ENCODE data around the gene RARS1. TPM values are rescaled to one million over a fixed set of nuclear protein-coding genes. Genes with fewer than 3 reads are reported as not detected.
"Not testable (repeated sequence)": the region's sequence is repeated elsewhere in the genome, so short reads cannot be mapped to it uniquely, and the experiment has no call there.

The RARS1 gene
- total RNA-seq, 1 donor from 2014 or later, result 139 TPM

- Histone ChIP-seq H3K79me2 (ENCODE audit: insufficient read depth, low read length) (no peaks in the 10 kb centered on the region), H3K27ac (ENCODE audit: low read depth, low read length) (no peak overlapping the region), H3K4me3 (ENCODE audit: insufficient read depth, low read depth, low read length) (no peak overlapping the region), H2AFZ (ENCODE audit: low read depth, low read length) (no peak overlapping the region), H3K9ac (ENCODE audit: low read length) (no peak overlapping the region), H4K20me1 (ENCODE audit: insufficient read depth, low read length) (peaks cover 5% of the 10 kb centered on the region), H3K36me3 (ENCODE audit: insufficient read depth, low read length) (no peaks in the 10 kb centered on the region), H3K27me3 (ENCODE audit: insufficient read depth, low read length) (peaks cover 23% of the 10 kb centered on the region), H3K9me3 (ENCODE audit: insufficient read depth, low read depth, low read length) (peaks cover 7% of the 10 kb centered on the region), H3K4me2 (ENCODE audit: low read length) (no peak overlapping the region), H3K4me1 (ENCODE audit: insufficient read depth, low read length) (peaks cover 7% of the 10 kb centered on the region)
- peaks cover 13% of the 10 kb centered on the region for H3K27me3 Mint-ChIP-seq (ENCODE audit: low read depth, unreplicated experiment)
- no peak overlapping the region for H3K27ac Mint-ChIP-seq (ENCODE audit: unreplicated experiment)
- peaks cover 2% of the 10 kb centered on the region for H3K9me3 Mint-ChIP-seq (ENCODE audit: unreplicated experiment)
- no peak for FAIRE-seq
- TF ChIP-seq CTCF (IDR thresholded peaks at IDR 0.05; ENCODE audit: insufficient read depth, low read depth, low read length), result no peak
- TF ChIP-seq EZH2 (IDR thresholded peaks at IDR 0.05; ENCODE audit: insufficient read depth, low read length), result no peak
- H3K4me3 Mint-ChIP-seq (ENCODE audit: unreplicated experiment), result no peak overlapping the region
- no peak for DNase-seq (ENCODE audit: low read depth)
- H3K36me3 Mint-ChIP-seq (ENCODE audit: low read depth, unreplicated experiment), result peaks cover 5% of the 10 kb centered on the region
- H3K4me1 Mint-ChIP-seq (ENCODE audit: low read depth, unreplicated experiment), result peaks cover 11% of the 10 kb centered on the region
These were observed 44.9 kb downstream of the RARS1 start for GRCh38 chr5:168531191-168531590.

DNA sequence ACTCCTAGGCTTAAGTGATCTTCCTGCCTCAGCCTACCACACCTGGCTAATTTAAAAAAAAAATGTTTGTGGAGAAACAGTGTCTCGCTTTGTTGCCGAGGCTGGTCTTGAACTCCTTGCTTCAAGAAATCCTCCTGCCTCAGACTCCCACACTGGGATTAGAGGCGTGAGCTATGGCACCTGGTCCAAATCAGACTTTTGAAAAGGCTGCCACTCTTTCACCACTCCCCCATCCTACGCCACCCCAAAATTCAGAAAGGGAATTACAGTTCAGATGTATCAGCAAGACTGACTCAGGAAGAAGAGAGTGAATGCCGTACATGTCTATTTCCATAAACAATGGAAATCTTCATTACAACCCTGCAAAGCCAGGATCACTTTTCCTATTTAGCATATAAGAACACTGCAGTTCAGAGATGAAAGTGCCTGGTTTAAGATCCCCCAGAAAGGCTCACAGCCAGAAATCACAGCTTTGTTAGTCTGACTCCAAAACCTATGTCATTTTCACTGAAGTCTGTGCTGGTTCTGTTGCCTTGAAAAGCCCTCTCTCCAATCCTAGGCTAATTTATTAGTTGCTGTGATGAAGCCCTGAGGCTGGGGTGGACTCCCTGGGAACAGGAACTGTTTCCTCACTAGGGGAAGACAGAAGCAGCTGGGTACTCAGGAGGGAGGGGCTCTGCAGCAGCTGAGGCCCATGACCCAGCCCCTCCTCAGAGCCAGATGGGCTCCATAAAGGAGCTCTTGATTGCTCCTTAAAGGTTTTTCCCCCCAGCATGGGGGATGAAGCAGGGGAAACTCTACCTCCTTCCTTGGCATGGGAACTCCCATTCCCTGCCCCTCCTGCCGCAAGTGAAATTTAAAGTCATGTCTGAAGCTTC is 46.0 kb downstream of the RARS1 start:
- DNase-seq (ENCODE audit: low read depth) (no peak), FAIRE-seq (no peak)
- H3K9me3 Mint-ChIP-seq (ENCODE audit: unreplicated experiment), result peaks cover 2% of the 10 kb centered on the region
- peaks cover 23% of the 10 kb centered on the region for H3K27me3 ChIP-seq (ENCODE audit: insufficient read depth, low read length)
- peaks cover 13% of the 10 kb centered on the region for H3K4me1 Mint-ChIP-seq (ENCODE audit: low read depth, unreplicated experiment)
- peaks cover 7% of the 10 kb centered on the region for H3K4me1 ChIP-seq (ENCODE audit: insufficient read depth, low read length)
- H3K27ac Mint-ChIP-seq (ENCODE audit: unreplicated experiment), result no peak overlapping the region
- no peak overlapping the region for H3K4me3 ChIP-seq (ENCODE audit: insufficient read depth, low read depth, low read length)
- no peak for TF ChIP-seq CTCF (IDR thresholded peaks at IDR 0.05; ENCODE audit: insufficient read depth, low read depth, low read length)
- no peak for TF ChIP-seq EZH2 (IDR thresholded peaks at IDR 0.05; ENCODE audit: insufficient read depth, low read length)
- H4K20me1 ChIP-seq (ENCODE audit: insufficient read depth, low read length), result peaks cover 5% of the 10 kb centered on the region
- H3K4me2 ChIP-seq (ENCODE audit: low read length), result no peak overlapping the region
- H3K9me3 ChIP-seq (ENCODE audit: insufficient read depth, low read depth, low read length), result peaks cover 7% of the 10 kb centered on the region
- H3K4me3 Mint-ChIP-seq (ENCODE audit: unreplicated experiment), result no peak overlapping the region
- H3K9ac ChIP-seq (ENCODE audit: low read length), result no peak overlapping the region
- H3K27me3 Mint-ChIP-seq (ENCODE audit: low read depth, unreplicated experiment), result peaks cover 13% of the 10 kb centered on the region
- H3K36me3 ChIP-seq (ENCODE audit: insufficient read depth, low read length), result no peaks in the 10 kb centered on the region
- H3K27ac ChIP-seq (ENCODE audit: low read depth, low read length), result no peak overlapping the region
- H2AFZ ChIP-seq (ENCODE audit: low read depth, low read length), result no peak overlapping the region
- H3K36me3 Mint-ChIP-seq (ENCODE audit: low read depth, unreplicated experiment), result peaks cover 5% of the 10 kb centered on the region
- H3K79me2 ChIP-seq (ENCODE audit: insufficient read depth, low read length), result no peaks in the 10 kb centered on the region

DNA sequence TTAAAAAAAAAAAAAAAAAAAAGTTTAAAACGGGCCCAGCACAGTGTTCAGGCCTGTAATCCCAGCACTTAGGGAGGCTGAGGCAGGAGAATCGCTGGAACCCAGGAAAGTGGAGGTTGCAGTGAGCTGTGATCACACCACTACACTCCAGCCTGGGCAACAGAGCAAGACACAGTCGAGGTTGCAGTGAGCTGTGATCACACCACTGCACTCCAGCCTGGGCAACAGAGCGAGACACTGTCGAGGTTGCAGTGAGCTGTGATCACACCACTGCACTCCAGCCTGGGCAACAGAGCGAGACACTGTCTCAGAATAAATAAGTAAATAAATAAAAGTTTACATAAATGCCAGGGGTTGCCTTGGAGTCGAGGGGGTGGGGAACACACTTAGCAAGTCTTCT is 48.1 kb downstream of the RARS1 start:
- H3K9me3 ChIP-seq (ENCODE audit: insufficient read depth, low read depth, low read length); DNase-seq (ENCODE audit: low read depth); H2AFZ ChIP-seq (ENCODE audit: low read depth, low read length); H3K4me1 ChIP-seq (ENCODE audit: insufficient read depth, low read length); H3K36me3 Mint-ChIP-seq (ENCODE audit: low read depth, unreplicated experiment); H3K79me2 ChIP-seq (ENCODE audit: insufficient read depth, low read length); H3K4me3 Mint-ChIP-seq (ENCODE audit: unreplicated experiment); H3K36me3 ChIP-seq (ENCODE audit: insufficient read depth, low read length); H3K27me3 Mint-ChIP-seq (ENCODE audit: low read depth, unreplicated experiment); H3K4me2 ChIP-seq (ENCODE audit: low read length); H3K9me3 Mint-ChIP-seq (ENCODE audit: unreplicated experiment); H3K27ac ChIP-seq (ENCODE audit: low read depth, low read length); FAIRE-seq; H3K9ac ChIP-seq (ENCODE audit: low read length); H3K4me3 ChIP-seq (ENCODE audit: insufficient read depth, low read depth, low read length); H3K27ac Mint-ChIP-seq (ENCODE audit: unreplicated experiment); H4K20me1 ChIP-seq (ENCODE audit: insufficient read depth, low read length); H3K4me1 Mint-ChIP-seq (ENCODE audit: low read depth, unreplicated experiment): not testable (repeated sequence)
- peaks cover 18% of the 10 kb centered on the region for H3K27me3 ChIP-seq (ENCODE audit: insufficient read depth, low read length)
